G401.6 (cell line): ENCODE results near the gene LCMT2.
"Not testable (repeated sequence)": the region's sequence is repeated elsewhere in the genome, so short reads cannot be mapped to it uniquely, and the experiment has no call there.

Source experiments
- FAIRE-seq: peaks from 2 replicates; lab custom pipeline; 2012; peaks lifted over from hg19 to GRCh38; lab: Jason Lieb, UNC

Gene LCMT2

GRCh38 chr15:43316016-43316970 lies 14.1 kb downstream of the LCMT2 start:
- FAIRE-seq, result no peak

GRCh38 chr15:43314171-43314570 lies 16.2 kb downstream of the LCMT2 start:
- no peak for FAIRE-seq

- no peak for FAIRE-seq
Measured at GRCh38 chr15:43312378-43312777, 18.0 kb downstream of the LCMT2 start.

GRCh38 chr15:43302205-43302817 lies 28.1 kb downstream of the LCMT2 start, which contains the start of gene TGM7:
Gene TGM7, minus strand, starts transcription at chr15:43302255.
- FAIRE-seq, result no peak

GRCh38 chr15:43299884-43300283 lies 30.5 kb downstream of the LCMT2 start:
- FAIRE-seq, result no peak

GRCh38 chr15:43299411-43299810 lies 31.0 kb downstream of the LCMT2 start:
- FAIRE-seq, result no peak

- no peak for FAIRE-seq
Measured at GRCh38 chr15:43294091-43294706, 36.2 kb downstream of the LCMT2 start.

GRCh38 chr15:43293432-43293831 lies 36.9 kb downstream of the LCMT2 start:
- FAIRE-seq, result no peak

- FAIRE-seq, result no peak
Measured at GRCh38 chr15:43292375-43293078, 37.8 kb downstream of the LCMT2 start.

GRCh38 chr15:43289656-43290055 lies 40.7 kb downstream of the LCMT2 start:
- FAIRE-seq, result not testable (repeated sequence)

GRCh38 chr15:43287254-43287653 lies 43.1 kb downstream of the LCMT2 start:
- FAIRE-seq, result no peak

GRCh38 chr15:43286074-43286473 lies 44.3 kb downstream of the LCMT2 start:
- FAIRE-seq, result no peak

GRCh38 chr15:43285609-43286037 lies 44.8 kb downstream of the LCMT2 start:
- FAIRE-seq, result peak; percentile 11

- no peak for FAIRE-seq
Measured at GRCh38 chr15:43283526-43283925, 46.8 kb downstream of the LCMT2 start.

- FAIRE-seq, result no peak
Measured at GRCh38 chr15:43281926-43282602, 48.3 kb downstream of the LCMT2 start.

GRCh38 chr15:43280996-43281395 lies 49.4 kb downstream of the LCMT2 start:
- FAIRE-seq, result no peak

GRCh38 chr15:43279496-43279895 lies 50.9 kb downstream of the LCMT2 start:
- FAIRE-seq, result no peak

- no peak for FAIRE-seq
Measured at GRCh38 chr15:43278869-43279268, 51.5 kb downstream of the LCMT2 start.

- no peak for FAIRE-seq
Measured at GRCh38 chr15:43277901-43278300, 52.5 kb downstream of the LCMT2 start.

GRCh38 chr15:43277231-43277823 lies 53.0 kb downstream of the LCMT2 start:
- FAIRE-seq, result no peak

GRCh38 chr15:43276563-43277200 lies 53.7 kb downstream of the LCMT2 start:
- FAIRE-seq, result no peak
